ENCODE data around the gene EIF3K.

EIF3K gene

DNA sequence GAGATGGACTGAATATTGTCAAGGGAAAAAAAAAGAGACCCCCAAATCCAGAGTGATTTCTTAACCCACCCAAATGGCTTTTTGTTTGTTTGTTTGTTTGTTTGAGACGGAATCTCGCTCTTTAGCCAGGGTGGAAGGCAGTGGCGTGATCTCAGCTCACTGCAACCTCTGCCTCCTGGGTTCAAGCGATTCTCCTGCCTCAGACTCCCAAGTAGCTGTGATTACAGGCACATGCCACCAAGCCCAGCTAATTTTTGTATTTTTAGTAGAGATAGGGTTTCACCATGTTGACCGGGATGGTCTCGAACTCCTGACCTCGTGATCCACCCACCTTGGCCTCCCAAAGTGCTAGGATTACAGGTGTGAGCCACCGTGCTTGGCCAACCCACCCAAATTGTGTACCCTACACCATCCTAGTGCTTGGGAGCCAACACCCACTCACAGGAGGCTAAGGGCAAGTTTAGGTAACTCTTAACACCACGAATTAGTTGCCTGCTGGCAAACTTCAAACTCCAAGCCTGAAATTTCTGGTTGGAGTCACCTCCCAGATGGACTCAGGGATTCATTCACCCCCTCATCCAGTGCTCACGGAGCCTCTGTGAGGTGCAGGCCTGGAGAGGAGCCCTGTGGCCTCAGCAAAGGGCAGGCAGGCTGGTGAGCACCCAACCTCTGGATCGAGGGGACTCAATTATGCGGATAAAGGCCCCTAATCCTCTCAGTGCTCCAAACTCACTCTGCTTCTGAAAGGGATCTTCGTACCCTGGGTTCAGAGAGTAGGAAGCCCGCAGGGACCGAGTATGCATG lies 66.1 kb downstream of the EIF3K start:
- Mint-ChIP-seq H3K4me1 (peaks cover 57 to 91% of the 10 kb centered on the region in 2 donors), H3K4me3 (peak overlapping the region; percentile 70 to 76), H3K27me3 (no peaks in the 10 kb centered on the region), H3K27ac (peak overlapping the region; percentile 65), H3K9me3 (peaks cover 0 to 3% of the 10 kb centered on the region in 2 donors), H3K36me3 (peaks cover 16 to 46% of the 10 kb centered on the region in 2 donors)
- DNase-seq (no peak), ATAC-seq (replicated peaks) (no peak)

GRCh38 chr19:38685666-38686529 lies 66.9 kb downstream of the EIF3K start:
- Mint-ChIP-seq H3K4me3 (peak overlapping the region; percentile 70 to 76), H3K4me1 (peaks cover 58 to 86% of the 10 kb centered on the region in 2 donors), H3K9me3 (peaks cover 0 to 3% of the 10 kb centered on the region in 2 donors), H3K36me3 (peaks cover 18 to 44% of the 10 kb centered on the region in 2 donors), H3K27me3 (no peaks in the 10 kb centered on the region), H3K27ac (peak overlapping the region; percentile 93)
- DNase-seq (no peak), ATAC-seq (replicated peaks) (peak; percentile 25 to 32)

- Mint-ChIP-seq H3K27me3 (no peaks in the 10 kb centered on the region), H3K36me3 (peaks cover 17 to 41% of the 10 kb centered on the region in 2 donors), H3K4me3 (peak overlapping the region; percentile 70 to 76), H3K9me3 (peaks cover 0 to 3% of the 10 kb centered on the region in 2 donors), H3K27ac (peak overlapping the region; percentile 93), H3K4me1 (peaks cover 55 to 82% of the 10 kb centered on the region in 2 donors)
- ATAC-seq (replicated peaks): peak; percentile 79 to 83
- peak; percentile 48 for DNase-seq
Observed at GRCh38 chr19:38686530-38686888, 67.5 kb downstream of the EIF3K start.

Measured in stimulated activated naive B cell treated with anti-CD40 and anti-IgM and Interleukin-4, amounts not matched to agents 10 μg/mL and 1 μg/mL and 100 μg/mL, for 72 hours (primary cell).